Thyroid gland (tissue), 4 donors: ENCODE results near the gene BOD1L2. TPM values are rescaled to one million over a fixed set of nuclear protein-coding genes. Genes with fewer than 3 reads are reported as not detected.

Source experiments
- DNase-seq, 2 donors: peaks; one replicate each; pipeline ENCODE4 v3.0.0-alpha.2; 2019
- H3K27ac ChIP-seq, 3 donors: fragments of 200-600 bp; sonication (generic); 1 replicate in 2 of 3; 2 replicates in 1 of 3; pipeline ENCODE4 v1.5.1; 2016 to 2019; ENCODE audit warnings: mild to moderate bottlenecking in 1 of 3, moderate library complexity in 1 of 3
- H3K27me3 ChIP-seq: fragments of 200-600 bp; sonication (generic); one replicate; pipeline ENCODE4 v1.5.1; 2019
- H3K36me3 ChIP-seq, 2 donors: fragments of 200-600 bp; sonication (generic); one replicate each; pipeline ENCODE4 v1.5.1; 2016 to 2019
- H3K4me1 ChIP-seq, 2 donors: fragments of 200-600 bp; sonication (generic); one replicate each; pipeline ENCODE4 v1.5.1; 2017 to 2019
- H3K4me3 ChIP-seq, 3 donors: fragments of 200-600 bp; sonication (generic); replicated peaks in 1 of 3; 1 replicate in 2 of 3; 2 replicates in 1 of 3; pipeline ENCODE4 v1.5.1; 2016; ENCODE audit warnings: mild to moderate bottlenecking in 1 of 3
- H3K9me3 ChIP-seq: fragments of 200-600 bp; sonication (generic); one replicate; pipeline ENCODE4 v1.5.1; 2017
- POLR2A ChIP-seq, 2 donors: fragments of 450-650 bp; IDR thresholded peaks; one replicate each; pipeline ENCODE4 v1.6.1; 2017; ENCODE audit warnings: antibody characterized with exemption in 2 of 2, mild to moderate bottlenecking in 2 of 2, moderate library complexity in 1 of 2
- WGBS, 2 donors: methylation state at CpG; one replicate each; pipeline ENCODE4 v1.1.5; 2017; 5-methylcytosine and 5-hydroxymethylcytosine counted together
- intact Hi-C: fragments of 100-400 bp; cut with DNase I; formaldehyde crosslinking; loops from one replicate; pipeline ENCODE4 v1.15.1; 2023
- total RNA-seq, 4 donors: library from RNA; depleted of rRNA; stranded (reverse); fragments of >200 nt; gene quantifications; one replicate each; pipeline ENCODE4 v1.2.3, GENCODE V29; 2016
- TF ChIP-seq, protein P1 (sequence below), 6 experiments: fragments of 200-600 bp in 3 of 6; fragments of 450-650 bp in 3 of 6; sonication (generic) in 3 of 6; IDR thresholded peaks; one replicate each; pipeline ENCODE4 v1.5.1; 2016 to 2019; ENCODE audit warnings: antibody characterized with exemption in 6 of 6, mild to moderate bottlenecking in 2 of 6, inconsistent platforms in 1 of 6, moderate library complexity in 1 of 6

The BOD1L2 gene
- total RNA-seq, 4 donors from 2014 or later = 0.22 to 1.3 TPM; not detected in 2

DNA sequence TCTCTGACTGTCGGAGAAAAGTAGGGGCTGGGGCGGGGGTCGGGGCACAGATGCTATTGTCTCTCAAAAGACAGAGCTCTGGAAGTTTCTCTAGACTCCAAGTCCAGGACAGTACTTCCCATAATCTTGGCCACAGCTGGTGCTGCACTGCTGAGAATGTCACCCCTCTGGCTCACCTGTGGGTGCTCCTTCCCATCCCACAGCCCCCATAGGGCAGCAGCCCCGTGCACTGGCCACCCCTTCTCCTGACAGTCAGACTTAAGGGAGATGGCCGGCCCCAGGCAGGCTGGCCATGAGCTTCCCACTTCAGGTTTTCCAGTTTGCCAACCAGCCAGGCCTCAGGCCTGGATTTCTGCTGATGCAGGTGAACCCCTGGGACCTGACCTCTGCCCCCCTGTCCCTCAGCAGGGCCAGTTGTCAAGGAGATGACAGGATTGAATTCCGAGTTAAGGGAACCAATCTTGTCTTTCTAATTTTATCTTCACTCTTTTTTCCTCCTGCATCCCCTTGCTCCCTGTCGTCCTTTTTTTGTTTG lies 30.2 kb upstream of the BOD1L2 start:
- Histone ChIP-seq H3K4me3 (no peak overlapping the region), H3K4me1 (no peaks in the 10 kb centered on the region), H3K9me3 (no peaks in the 10 kb centered on the region), H3K27ac (no peak overlapping the region), H3K36me3 (no peaks in the 10 kb centered on the region), H3K27me3 (no peaks in the 10 kb centered on the region)
- intact Hi-C loops = no loop called here
- 42 to 51% methylated on average over 7 of the region's 7 CpGs for WGBS, 2 donors
- DNase-seq = no peak
- TF ChIP-seq POLR2A (IDR thresholded peaks at IDR 0.05) = no peak
- TF ChIP-seq, protein P1, sequence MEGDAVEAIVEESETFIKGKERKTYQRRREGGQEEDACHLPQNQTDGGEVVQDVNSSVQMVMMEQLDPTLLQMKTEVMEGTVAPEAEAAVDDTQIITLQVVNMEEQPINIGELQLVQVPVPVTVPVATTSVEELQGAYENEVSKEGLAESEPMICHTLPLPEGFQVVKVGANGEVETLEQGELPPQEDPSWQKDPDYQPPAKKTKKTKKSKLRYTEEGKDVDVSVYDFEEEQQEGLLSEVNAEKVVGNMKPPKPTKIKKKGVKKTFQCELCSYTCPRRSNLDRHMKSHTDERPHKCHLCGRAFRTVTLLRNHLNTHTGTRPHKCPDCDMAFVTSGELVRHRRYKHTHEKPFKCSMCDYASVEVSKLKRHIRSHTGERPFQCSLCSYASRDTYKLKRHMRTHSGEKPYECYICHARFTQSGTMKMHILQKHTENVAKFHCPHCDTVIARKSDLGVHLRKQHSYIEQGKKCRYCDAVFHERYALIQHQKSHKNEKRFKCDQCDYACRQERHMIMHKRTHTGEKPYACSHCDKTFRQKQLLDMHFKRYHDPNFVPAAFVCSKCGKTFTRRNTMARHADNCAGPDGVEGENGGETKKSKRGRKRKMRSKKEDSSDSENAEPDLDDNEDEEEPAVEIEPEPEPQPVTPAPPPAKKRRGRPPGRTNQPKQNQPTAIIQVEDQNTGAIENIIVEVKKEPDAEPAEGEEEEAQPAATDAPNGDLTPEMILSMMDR (IDR thresholded peaks at IDR 0.05) = no peak

DNA sequence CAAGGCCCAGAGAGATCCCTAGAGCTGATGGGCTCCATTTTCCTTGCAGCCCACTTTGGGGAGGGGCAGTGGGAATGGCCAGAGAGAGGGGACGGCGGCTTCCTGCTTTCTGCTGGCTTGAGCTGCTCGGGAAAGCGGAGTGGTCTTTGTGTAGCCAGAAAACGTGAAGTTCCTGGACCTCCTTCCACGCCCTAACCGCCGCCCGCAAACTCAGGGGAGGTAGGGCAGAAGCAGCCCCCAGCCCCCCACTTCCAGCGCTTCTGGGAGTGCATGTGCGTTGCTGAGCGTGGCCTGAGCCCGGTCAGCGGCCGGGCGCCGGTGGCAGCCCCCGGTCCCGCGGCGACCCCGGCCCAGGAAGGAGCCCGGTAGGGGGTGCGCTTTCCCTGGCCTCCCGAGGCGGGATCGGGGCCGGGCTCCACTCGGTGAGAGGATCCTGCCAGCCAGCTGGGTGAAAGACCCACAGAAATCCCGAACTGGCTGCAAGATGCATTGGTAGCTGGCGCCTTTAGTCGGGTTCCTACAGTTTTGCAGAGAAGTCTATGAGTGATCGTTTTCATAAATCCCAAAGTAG lies 25.3 kb upstream of the BOD1L2 start:
- H3K4me3 ChIP-seq = no peak overlapping the region
- intact Hi-C loops = no loop called here
- DNase-seq = no peak
- H3K9me3 ChIP-seq = no peaks in the 10 kb centered on the region
- H3K36me3 ChIP-seq = no peaks in the 10 kb centered on the region
- H3K4me1 ChIP-seq = no peaks in the 10 kb centered on the region
- TF ChIP-seq, protein P1 (IDR thresholded peaks at IDR 0.05) = no peak
- no peak for TF ChIP-seq POLR2A (IDR thresholded peaks at IDR 0.05)
- H3K27me3 ChIP-seq = no peaks in the 10 kb centered on the region
- H3K27ac ChIP-seq = no peak overlapping the region
- WGBS, 2 donors = 3 to 5% methylated on average over 10 to 27 of the region's 33 CpGs

DNA sequence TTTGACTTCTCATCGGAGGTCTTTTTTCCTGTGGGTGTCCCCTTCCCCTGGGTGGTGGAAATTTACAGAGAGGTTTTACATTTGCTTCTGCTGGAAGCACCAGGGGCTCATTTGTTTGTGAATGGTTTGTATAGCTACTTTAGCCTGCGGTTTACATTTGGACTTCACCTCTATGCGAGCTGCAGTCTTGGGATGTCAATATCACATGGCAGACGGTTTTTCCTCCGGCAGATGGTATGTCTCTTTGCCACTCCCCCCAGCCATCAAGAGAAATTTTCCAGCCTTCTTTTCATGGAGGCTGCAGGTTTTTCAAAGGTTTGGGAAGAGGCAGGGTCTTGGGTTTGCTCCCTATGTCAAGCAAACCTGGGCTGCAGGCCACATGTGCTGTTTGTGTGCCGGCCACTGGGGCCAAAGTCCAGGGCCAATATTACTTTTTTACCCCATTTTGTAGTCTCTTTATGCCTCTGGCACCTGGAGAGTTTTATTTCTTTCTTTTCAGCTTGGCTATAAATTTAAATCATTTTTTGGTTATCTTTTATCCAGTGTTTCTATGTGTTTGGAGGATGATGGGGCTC lies 23.9 kb upstream of the BOD1L2 start:
- Histone ChIP-seq H3K27ac (no peak overlapping the region), H3K4me3 (no peak overlapping the region), H3K4me1 (no peaks in the 10 kb centered on the region), H3K27me3 (no peaks in the 10 kb centered on the region), H3K9me3 (no peaks in the 10 kb centered on the region), H3K36me3 (no peaks in the 10 kb centered on the region)
- 32 to 38% methylated on average over 6 of the region's 6 CpGs for WGBS, 2 donors
- intact Hi-C loops = no loop called here
- DNase-seq = no peak
- no peak for TF ChIP-seq POLR2A (IDR thresholded peaks at IDR 0.05)
- TF ChIP-seq, protein P1 (IDR thresholded peaks at IDR 0.05) = no peak

DNA sequence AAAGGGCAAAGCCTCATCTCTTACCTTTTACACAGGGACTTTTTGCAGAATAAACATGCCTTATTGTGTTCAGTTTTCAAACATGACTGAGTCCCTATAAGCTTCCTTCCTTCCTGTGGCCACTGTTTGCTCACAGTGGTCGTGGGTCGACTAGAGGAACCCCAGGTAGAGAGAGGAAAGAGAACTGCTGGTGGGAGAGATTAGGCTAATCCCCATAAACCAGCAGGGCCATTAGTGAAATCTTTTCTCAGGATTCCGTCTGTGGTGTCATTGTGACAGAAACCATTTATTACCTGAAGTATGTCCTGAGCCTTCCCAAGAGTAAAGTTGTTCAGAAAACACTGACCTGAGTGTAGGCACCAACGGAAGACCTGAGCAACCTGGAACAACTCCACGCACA lies 21.3 kb upstream of the BOD1L2 start:
- H3K27me3 ChIP-seq = no peaks in the 10 kb centered on the region
- intact Hi-C loops = no loop called here
- H3K4me3 ChIP-seq = no peak overlapping the region
- H3K9me3 ChIP-seq = no peaks in the 10 kb centered on the region
- H3K4me1 ChIP-seq = no peaks in the 10 kb centered on the region
- DNase-seq = no peak
- 21 to 26% methylated on average over 5 of the region's 5 CpGs for WGBS, 2 donors
- no peak for TF ChIP-seq POLR2A (IDR thresholded peaks at IDR 0.05)
- TF ChIP-seq, protein P1 (IDR thresholded peaks at IDR 0.05) = no peak
- no peaks in the 10 kb centered on the region for H3K36me3 ChIP-seq
- H3K27ac ChIP-seq = no peak overlapping the region

DNA sequence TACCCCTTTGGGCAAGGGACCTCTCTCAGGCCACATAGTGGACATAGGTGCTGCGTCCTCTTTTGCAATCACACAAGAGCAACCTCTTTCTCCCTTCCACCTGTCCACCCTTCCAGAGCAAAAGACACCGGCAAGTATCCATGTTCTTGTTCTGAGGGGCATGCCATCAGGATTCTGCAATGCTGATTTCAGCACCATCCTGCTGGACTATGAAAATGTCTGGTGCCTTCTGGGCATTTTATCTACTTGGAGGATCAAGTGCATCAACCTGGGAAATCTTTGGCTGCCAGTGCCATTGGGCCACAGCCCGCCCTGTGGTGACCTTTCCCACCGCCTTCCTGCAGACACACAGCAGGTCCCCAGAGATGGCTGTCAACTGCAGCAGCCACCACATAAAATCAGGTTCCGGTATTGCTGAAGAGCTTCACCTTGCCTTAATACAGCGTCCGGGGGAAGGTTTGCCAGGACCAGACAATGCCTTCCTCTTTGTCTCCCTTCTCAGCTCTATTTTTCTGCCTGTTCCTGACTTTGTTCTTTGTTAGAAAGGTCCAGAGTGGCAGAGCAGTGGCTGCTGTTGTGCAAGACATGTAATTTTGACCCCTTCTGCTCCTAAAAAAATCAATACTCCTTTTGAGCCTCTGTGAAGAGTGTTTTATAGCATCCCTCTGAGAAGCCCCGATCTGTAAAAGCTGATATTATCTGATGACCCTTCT lies 18.5 kb upstream of the BOD1L2 start:
- no peaks in the 10 kb centered on the region for H3K36me3 ChIP-seq
- no peak for TF ChIP-seq POLR2A (IDR thresholded peaks at IDR 0.05)
- TF ChIP-seq, protein P1 (IDR thresholded peaks at IDR 0.05) = no peak
- H3K9me3 ChIP-seq = no peaks in the 10 kb centered on the region
- no peak for DNase-seq
- H3K27ac ChIP-seq = no peak overlapping the region
- intact Hi-C loops = no loop called here
- no peak overlapping the region for H3K4me3 ChIP-seq
- no peaks in the 10 kb centered on the region for H3K27me3 ChIP-seq
- H3K4me1 ChIP-seq = no peaks in the 10 kb centered on the region
- 85 to 86% methylated on average over 8 of the region's 8 CpGs for WGBS, 2 donors
